ENCODE data around the gene ADAMTS20. TPM values are rescaled to one million over a fixed set of nuclear protein-coding genes. Genes with fewer than 3 reads are reported as not detected.

The ADAMTS20 gene
- polyA plus RNA-seq, 1 experiment, result not detected

GRCh38 chr12:43402436-43402835, 149.6 kb downstream of the ADAMTS20 start:
- TF ChIP-seq, protein P1, sequence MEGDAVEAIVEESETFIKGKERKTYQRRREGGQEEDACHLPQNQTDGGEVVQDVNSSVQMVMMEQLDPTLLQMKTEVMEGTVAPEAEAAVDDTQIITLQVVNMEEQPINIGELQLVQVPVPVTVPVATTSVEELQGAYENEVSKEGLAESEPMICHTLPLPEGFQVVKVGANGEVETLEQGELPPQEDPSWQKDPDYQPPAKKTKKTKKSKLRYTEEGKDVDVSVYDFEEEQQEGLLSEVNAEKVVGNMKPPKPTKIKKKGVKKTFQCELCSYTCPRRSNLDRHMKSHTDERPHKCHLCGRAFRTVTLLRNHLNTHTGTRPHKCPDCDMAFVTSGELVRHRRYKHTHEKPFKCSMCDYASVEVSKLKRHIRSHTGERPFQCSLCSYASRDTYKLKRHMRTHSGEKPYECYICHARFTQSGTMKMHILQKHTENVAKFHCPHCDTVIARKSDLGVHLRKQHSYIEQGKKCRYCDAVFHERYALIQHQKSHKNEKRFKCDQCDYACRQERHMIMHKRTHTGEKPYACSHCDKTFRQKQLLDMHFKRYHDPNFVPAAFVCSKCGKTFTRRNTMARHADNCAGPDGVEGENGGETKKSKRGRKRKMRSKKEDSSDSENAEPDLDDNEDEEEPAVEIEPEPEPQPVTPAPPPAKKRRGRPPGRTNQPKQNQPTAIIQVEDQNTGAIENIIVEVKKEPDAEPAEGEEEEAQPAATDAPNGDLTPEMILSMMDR (IDR thresholded peaks at IDR 0.05; ENCODE audit: insufficient read depth, low read depth, low read length), result no peak
- no peak overlapping the region for H3K4me3 ChIP-seq (ENCODE audit: low read depth, low read length)
- CTCF ChIA-PET, result no interaction called here
- no peaks in the 10 kb centered on the region for H3K27me3 ChIP-seq (ENCODE audit: control insufficient read depth, insufficient read depth, low read length)
- DNase-seq (ENCODE audit: low read depth), result no peak
- POLR2A ChIA-PET, result no interaction called here
- no peaks in the 10 kb centered on the region for H3K36me3 ChIP-seq (ENCODE audit: control insufficient read depth, insufficient read depth, low read length)

DNA sequence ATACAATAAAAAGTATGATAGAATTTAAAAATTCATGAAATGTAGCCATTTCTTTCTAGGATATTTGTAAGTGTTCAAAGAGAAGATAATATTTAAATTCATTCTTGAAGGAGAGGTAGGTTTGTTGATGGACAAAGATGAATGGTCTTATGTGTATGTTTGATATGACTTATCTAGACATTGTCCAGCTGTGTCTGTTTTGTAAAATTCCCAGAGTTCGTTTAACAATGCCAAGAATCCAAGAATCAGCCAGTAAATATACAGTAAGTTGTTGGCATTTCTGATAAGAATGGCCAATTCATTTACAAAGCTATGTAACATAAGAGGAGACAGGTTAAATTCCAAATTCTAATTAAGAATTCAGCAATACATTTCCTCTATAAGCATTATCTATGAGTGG, 150.9 kb downstream of the ADAMTS20 start:
- TF ChIP-seq, protein P1 (IDR thresholded peaks at IDR 0.05; ENCODE audit: insufficient read depth, low read depth, low read length), result no peak
- Histone ChIP-seq H3K27me3 (ENCODE audit: control insufficient read depth, insufficient read depth, low read length) (no peaks in the 10 kb centered on the region), H3K36me3 (ENCODE audit: control insufficient read depth, insufficient read depth, low read length) (no peaks in the 10 kb centered on the region), H3K4me3 (ENCODE audit: low read depth, low read length) (no peak overlapping the region)
- POLR2A ChIA-PET, result no interaction called here
- no peak for DNase-seq (ENCODE audit: low read depth)
- CTCF ChIA-PET, result no interaction called here

- POLR2A ChIA-PET, result no interaction called here
- TF ChIP-seq, protein P1 (IDR thresholded peaks at IDR 0.05; ENCODE audit: insufficient read depth, low read depth, low read length), result no peak
- H3K27me3 ChIP-seq (ENCODE audit: control insufficient read depth, insufficient read depth, low read length), result no peaks in the 10 kb centered on the region
- CTCF ChIA-PET, result no interaction called here
- no peak for DNase-seq (ENCODE audit: low read depth)
- no peak overlapping the region for H3K4me3 ChIP-seq (ENCODE audit: low read depth, low read length)
- H3K36me3 ChIP-seq (ENCODE audit: control insufficient read depth, insufficient read depth, low read length), result no peaks in the 10 kb centered on the region
Observed at GRCh38 chr12:43396671-43397070, 155.3 kb downstream of the ADAMTS20 start.

DNA sequence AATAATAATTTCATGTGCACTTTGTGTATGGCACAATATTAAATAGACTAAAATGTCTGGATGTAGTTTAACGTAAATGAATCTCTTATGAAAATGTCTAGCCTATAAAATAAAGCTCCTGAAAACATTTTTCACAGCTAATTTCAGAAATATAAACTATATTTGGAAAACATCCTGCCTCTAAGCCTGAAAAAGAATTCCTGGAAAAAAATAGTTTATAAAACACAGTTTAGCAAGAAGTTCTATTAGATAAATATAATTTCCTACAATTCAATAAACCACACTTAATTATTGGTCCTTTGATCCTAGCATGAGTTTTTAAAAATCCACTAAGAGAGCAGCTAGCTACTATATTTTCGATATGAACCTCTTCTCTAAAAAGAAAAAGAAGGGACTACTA, 159.9 kb downstream of the ADAMTS20 start:
- no peaks in the 10 kb centered on the region for H3K27me3 ChIP-seq (ENCODE audit: control insufficient read depth, insufficient read depth, low read length)
- no peaks in the 10 kb centered on the region for H3K36me3 ChIP-seq (ENCODE audit: control insufficient read depth, insufficient read depth, low read length)
- CTCF ChIA-PET, result no interaction called here
- DNase-seq (ENCODE audit: low read depth), result no peak
- POLR2A ChIA-PET, result no interaction called here
- H3K4me3 ChIP-seq (ENCODE audit: low read depth, low read length), result no peak overlapping the region
- TF ChIP-seq, protein P1 (IDR thresholded peaks at IDR 0.05; ENCODE audit: insufficient read depth, low read depth, low read length), result no peak

- POLR2A ChIA-PET, result no interaction called here
- H3K36me3 ChIP-seq (ENCODE audit: control insufficient read depth, insufficient read depth, low read length), result no peaks in the 10 kb centered on the region
- H3K4me3 ChIP-seq (ENCODE audit: low read depth, low read length), result no peak overlapping the region
- CTCF ChIA-PET, result interaction anchor here (0.6 kb wide), 1 partner anchor 24 kb away, joined by 4 read pairs; no protein-coding TSS in a partner anchor
- TF ChIP-seq, protein P1 (IDR thresholded peaks at IDR 0.05; ENCODE audit: insufficient read depth, low read depth, low read length), result no peak
- H3K27me3 ChIP-seq (ENCODE audit: control insufficient read depth, insufficient read depth, low read length), result no peaks in the 10 kb centered on the region
- no peak for DNase-seq (ENCODE audit: low read depth)
Observed at GRCh38 chr12:43381879-43382278, 170.1 kb downstream of the ADAMTS20 start.

Measured in BJ (cell line).